HepG2 (cell line): Measurements from ENCODE around the gene STARD13. TPM values are rescaled to one million over a fixed set of nuclear protein-coding genes. Genes with fewer than 3 reads are reported as not detected.

ENCODE experiments used
- CEBPB ChIP-seq: IDR thresholded peaks from 2 replicates; pipeline ENCODE4 v1.6.1; 2011; ENCODE audit warnings: low read depth, low read length, improper control_type of control experiment, borderline replicate concordance
- DBP ChIP-seq: sonication (generic); formaldehyde crosslinking; IDR thresholded peaks from 2 replicates; pipeline ENCODE4 v1.4.0; 2020; ENCODE audit warnings: missing genetic modification reagents; ENCODE audit errors: not compliant biosample characterization
- HNF4A ChIP-seq: sonication (generic); formaldehyde crosslinking; IDR thresholded peaks from 2 replicates; pipeline ENCODE4 v1.4.0; 2020; ENCODE audit warnings: missing genetic modification reagents
- TFDP1 ChIP-seq: IDR thresholded peaks from 2 replicates; pipeline ENCODE4 v1.6.1; 2016; ENCODE audit warnings: missing compliant biosample characterization, missing genetic modification reagents, borderline replicate concordance
- TGIF2 ChIP-seq: IDR thresholded peaks from 2 replicates; pipeline ENCODE4 v1.6.1; 2016; ENCODE audit warnings: control low read depth, missing compliant biosample characterization
- ZNF264 ChIP-seq: sonication (generic); formaldehyde crosslinking; IDR thresholded peaks from 2 replicates; pipeline ENCODE4 v1.4.0; 2020; ENCODE audit warnings: missing genetic modification reagents
- polyA plus RNA-seq, 8 experiments: library from polyadenylated mRNA; depleted of rRNA in 3 of 8; stranded (reverse) in 7 of 8; unstranded in 1 of 8; fragments of >200 nt; fragmentation: Illumina TruSeq in 4 of 8; extraction: Trizol in 4 of 8; gene quantifications; 2 replicates each; pipeline versions ENCODE4 v1.2.1 to v1.2.3, GENCODE V29; 2011 to 2016; ENCODE audit warnings: low read depth in 4 of 8, missing spikeins in 1 of 8, mixed read lengths in 1 of 8; ENCODE audit not compliant: insufficient read depth in 1 of 8
- total RNA-seq, 5 experiments: library from RNA; depleted of rRNA; stranded (reverse); fragments of >200 nt; fragmentation: Illumina TruSeq; extraction: Trizol; gene quantifications; 2 replicates each; pipeline ENCODE4 v1.2.3, GENCODE V29; 2016; ENCODE audit warnings: low read depth in 1 of 5
- TF ChIP-seq, protein P1 (sequence below): sonication (generic); formaldehyde crosslinking; conservative IDR thresholded peaks from 2 replicates; pipeline ENCODE4 v1.4.0; 2020; ENCODE audit warnings: mild to moderate bottlenecking, missing genetic modification reagents, moderate library complexity

The STARD13 gene
- total and polyA plus RNA-seq, 2 of the 13 experiments (the other 11 are each of a cell fraction or from before 2014, with no cell fraction given), result 12.8 to 14.3 TPM

DNA sequence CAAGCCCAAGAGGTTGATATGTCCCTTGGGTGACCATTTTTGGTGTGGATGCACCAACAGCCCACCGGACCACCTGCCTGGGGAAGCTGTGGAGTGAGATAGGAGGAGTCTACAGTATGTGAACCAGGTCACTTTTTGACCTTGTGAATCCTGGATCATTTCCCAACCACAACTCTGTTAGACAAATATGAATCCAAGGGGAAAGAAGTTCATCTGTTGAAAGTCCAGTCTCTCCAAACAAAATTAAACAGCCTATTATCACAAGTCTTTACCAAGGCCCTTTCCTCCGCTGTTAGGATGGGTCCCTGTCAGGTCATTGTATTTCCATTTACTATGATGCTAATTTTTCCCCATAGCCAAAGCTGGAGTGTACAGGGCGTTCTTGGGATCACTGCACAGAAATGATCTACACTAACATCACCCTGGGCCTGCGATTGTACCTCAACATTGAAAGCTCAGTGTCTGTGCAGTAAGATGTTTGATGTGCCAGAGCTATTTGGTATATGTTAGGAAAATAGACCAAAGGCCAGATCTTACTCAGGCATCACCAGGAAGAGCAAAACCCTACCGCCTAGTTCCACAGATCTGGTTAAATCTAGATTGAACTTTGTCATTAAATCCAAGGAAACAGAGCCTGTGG, 117.1 kb downstream of the STARD13 start (continued):
- TF ChIP-seq HNF4A (CRISPR knock-in tag) (peak; percentile 92), CEBPB (peak; percentile 68; the same call in 1 of the 2 replicates), ZNF264 (no peak), DBP (CRISPR knock-in tag) (no peak), TGIF2 (CRISPR knock-in tag) (no peak), TFDP1 (CRISPR knock-in tag) (no peak)
- TF ChIP-seq, protein P1, sequence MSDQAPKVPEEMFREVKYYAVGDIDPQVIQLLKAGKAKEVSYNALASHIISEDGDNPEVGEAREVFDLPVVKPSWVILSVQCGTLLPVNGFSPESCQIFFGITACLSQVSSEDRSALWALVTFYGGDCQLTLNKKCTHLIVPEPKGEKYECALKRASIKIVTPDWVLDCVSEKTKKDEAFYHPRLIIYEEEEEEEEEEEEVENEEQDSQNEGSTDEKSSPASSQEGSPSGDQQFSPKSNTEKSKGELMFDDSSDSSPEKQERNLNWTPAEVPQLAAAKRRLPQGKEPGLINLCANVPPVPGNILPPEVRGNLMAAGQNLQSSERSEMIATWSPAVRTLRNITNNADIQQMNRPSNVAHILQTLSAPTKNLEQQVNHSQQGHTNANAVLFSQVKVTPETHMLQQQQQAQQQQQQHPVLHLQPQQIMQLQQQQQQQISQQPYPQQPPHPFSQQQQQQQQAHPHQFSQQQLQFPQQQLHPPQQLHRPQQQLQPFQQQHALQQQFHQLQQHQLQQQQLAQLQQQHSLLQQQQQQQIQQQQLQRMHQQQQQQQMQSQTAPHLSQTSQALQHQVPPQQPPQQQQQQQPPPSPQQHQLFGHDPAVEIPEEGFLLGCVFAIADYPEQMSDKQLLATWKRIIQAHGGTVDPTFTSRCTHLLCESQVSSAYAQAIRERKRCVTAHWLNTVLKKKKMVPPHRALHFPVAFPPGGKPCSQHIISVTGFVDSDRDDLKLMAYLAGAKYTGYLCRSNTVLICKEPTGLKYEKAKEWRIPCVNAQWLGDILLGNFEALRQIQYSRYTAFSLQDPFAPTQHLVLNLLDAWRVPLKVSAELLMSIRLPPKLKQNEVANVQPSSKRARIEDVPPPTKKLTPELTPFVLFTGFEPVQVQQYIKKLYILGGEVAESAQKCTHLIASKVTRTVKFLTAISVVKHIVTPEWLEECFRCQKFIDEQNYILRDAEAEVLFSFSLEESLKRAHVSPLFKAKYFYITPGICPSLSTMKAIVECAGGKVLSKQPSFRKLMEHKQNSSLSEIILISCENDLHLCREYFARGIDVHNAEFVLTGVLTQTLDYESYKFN (CRISPR knock-in tag), result peak; percentile 86
